HEK293T (cell line): ENCODE measurements around the gene SGSM2.

Experiments
- CTCF ChIA-PET: fragments of 350-600 bp; formaldehyde crosslinking; extraction: SDS; loops from one replicate; lab custom pipeline; 2021; ENCODE audit warnings: antibody characterized with exemption, inconsistent platforms; lab: Yijun Ruan, JAX
- POLR2A ChIA-PET: fragments of 350-600 bp; formaldehyde crosslinking; extraction: SDS; loops from one replicate; lab custom pipeline; 2020; ENCODE audit warnings: antibody characterized with exemption, inconsistent platforms; lab: Yijun Ruan, JAX
- DNase-seq: peaks from one replicate; pipeline ENCODE4 v3.0.0; 2012; ENCODE audit warnings: mixed read lengths; ENCODE audit errors: extremely low spot score
- ARNT ChIP-seq: fragments of 450-650 bp; IDR thresholded peaks from 2 replicates; pipeline ENCODE4 v1.6.1; 2017; ENCODE audit warnings: mild to moderate bottlenecking
- BHLHE40 ChIP-seq: fragments of 450-650 bp; IDR thresholded peaks from 2 replicates; pipeline ENCODE4 v1.6.1; 2016; ENCODE audit warnings: mild to moderate bottlenecking, moderate library complexity, borderline replicate concordance
- CTBP1 ChIP-seq: fragments of 450-650 bp; IDR thresholded peaks from 2 replicates; pipeline ENCODE4 v1.6.1; 2016; ENCODE audit warnings: borderline replicate concordance
- ELF4 ChIP-seq: fragments of 450-650 bp; IDR thresholded peaks from 2 replicates; pipeline ENCODE4 v1.6.1; 2017; ENCODE audit warnings: antibody characterized with exemption
- FOXA1 ChIP-seq: fragments of 450-650 bp; IDR thresholded peaks from 2 replicates; pipeline ENCODE4 v1.6.1; 2016; ENCODE audit warnings: mild to moderate bottlenecking
- FOXK2 ChIP-seq: fragments of 450-650 bp; IDR thresholded peaks from 2 replicates; pipeline ENCODE4 v1.6.1; 2016; ENCODE audit warnings: mild to moderate bottlenecking
- FOXM1 ChIP-seq: fragments of 450-650 bp; IDR thresholded peaks from 2 replicates; pipeline ENCODE4 v1.6.1; 2017; ENCODE audit warnings: mild to moderate bottlenecking, borderline replicate concordance
- HDGF ChIP-seq: fragments of 450-650 bp; IDR thresholded peaks from 2 replicates; pipeline ENCODE4 v1.6.1; 2017; ENCODE audit warnings: antibody characterized with exemption, borderline replicate concordance
- L3MBTL2 ChIP-seq: fragments of 450-650 bp; conservative IDR thresholded peaks from 2 replicates; pipeline ENCODE4 v1.6.1; 2016; ENCODE audit warnings: mild to moderate bottlenecking
- LEF1 ChIP-seq: fragments of 450-650 bp; IDR thresholded peaks from 2 replicates; pipeline ENCODE4 v1.6.1; 2017; ENCODE audit warnings: mild to moderate bottlenecking, borderline replicate concordance
- NFRKB ChIP-seq: fragments of 450-650 bp; IDR thresholded peaks from 2 replicates; pipeline ENCODE4 v1.6.1; 2016; ENCODE audit warnings: mild to moderate bottlenecking, moderate library complexity
- SP1 ChIP-seq: fragments of 450-650 bp; IDR thresholded peaks from 2 replicates; pipeline ENCODE4 v1.6.1; 2017
- SUZ12 ChIP-seq: fragments of 450-650 bp; IDR thresholded peaks from 2 replicates; pipeline ENCODE4 v1.6.1; 2016; ENCODE audit warnings: mild to moderate bottlenecking
- TARDBP ChIP-seq: fragments of 450-650 bp; IDR thresholded peaks from 2 replicates; pipeline ENCODE4 v1.6.1; 2016
- ZNF384 ChIP-seq: fragments of 450-650 bp; IDR thresholded peaks from 2 replicates; pipeline ENCODE4 v1.6.1; 2016
- TF ChIP-seq, protein P1 (sequence below): fragments of 450-650 bp; IDR thresholded peaks from 2 replicates; pipeline ENCODE4 v1.6.1; 2016

SGSM2 gene

DNA sequence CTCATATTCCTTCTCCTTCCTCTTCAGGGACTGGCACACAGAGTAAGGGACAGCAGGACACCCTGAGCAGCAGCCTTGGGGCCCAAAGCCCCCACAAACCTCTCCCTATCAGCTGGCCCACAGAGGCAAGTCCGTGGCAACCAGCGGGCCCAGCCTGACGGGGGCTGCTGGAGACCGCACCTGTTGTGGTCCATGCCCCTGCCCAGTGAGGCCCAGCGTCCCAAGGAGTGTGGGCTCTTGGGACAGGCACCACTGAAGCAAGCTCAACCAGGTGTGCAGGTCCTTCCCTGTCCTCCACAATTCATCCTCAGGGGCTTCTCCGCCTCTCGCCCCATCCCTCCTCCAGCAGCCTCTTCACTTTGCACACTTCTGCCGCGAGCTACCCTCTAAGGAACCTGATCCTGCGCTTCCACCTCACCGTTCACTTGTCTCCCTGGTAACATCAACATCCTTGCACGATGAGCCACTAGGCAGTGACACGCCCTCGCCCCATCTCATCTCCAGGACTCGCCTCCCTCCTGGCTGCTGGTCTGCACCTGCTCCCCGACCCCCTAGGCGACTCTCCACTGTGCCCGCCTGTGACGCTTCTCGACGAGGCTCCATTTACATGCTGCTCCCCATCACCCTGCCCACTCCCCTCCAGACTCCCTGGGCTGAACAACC lies 50.9 kb downstream of the SGSM2 start:
- TF ChIP-seq TARDBP (no peak), ELF4 (no peak), FOXM1 (no peak), FOXA1 (no peak), CTBP1 (no peak), LEF1 (no peak), SP1 (no peak), HDGF (no peak), ZNF384 (no peak), L3MBTL2 (no peak), SUZ12 (no peak), FOXK2 (no peak), NFRKB (no peak), BHLHE40 (no peak)
- TF ChIP-seq, protein P1, sequence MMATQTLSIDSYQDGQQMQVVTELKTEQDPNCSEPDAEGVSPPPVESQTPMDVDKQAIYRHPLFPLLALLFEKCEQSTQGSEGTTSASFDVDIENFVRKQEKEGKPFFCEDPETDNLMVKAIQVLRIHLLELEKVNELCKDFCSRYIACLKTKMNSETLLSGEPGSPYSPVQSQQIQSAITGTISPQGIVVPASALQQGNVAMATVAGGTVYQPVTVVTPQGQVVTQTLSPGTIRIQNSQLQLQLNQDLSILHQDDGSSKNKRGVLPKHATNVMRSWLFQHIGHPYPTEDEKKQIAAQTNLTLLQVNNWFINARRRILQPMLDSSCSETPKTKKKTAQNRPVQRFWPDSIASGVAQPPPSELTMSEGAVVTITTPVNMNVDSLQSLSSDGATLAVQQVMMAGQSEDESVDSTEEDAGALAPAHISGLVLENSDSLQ, result no peak
- ChIA-PET CTCF (interaction anchor here (1.4 kb wide), 1 partner anchor 28 kb away, joined by 5 read pairs; no protein-coding TSS in a partner anchor), POLR2A (no interaction called here)
- no peak for DNase-seq

DNA sequence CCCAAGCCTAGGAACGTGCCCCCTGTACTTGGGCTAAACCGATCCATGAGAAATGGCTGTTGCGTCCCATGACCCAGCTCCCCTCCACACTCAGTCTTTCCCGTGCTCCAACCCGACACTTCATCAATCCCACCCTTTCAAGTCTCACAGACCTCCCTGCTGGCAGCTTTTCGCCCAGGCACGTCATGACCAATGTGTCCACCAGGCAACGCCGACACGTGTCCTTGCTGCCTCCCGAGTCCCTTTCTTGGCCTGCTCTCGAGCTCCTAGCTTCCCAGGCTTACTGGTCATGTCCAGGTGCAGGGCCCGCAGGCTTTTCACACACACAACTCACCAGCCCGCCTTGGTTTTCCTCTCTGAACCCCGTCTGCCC lies 51.4 kb downstream of the SGSM2 start:
- no peak for DNase-seq
- no peak for TF ChIP-seq NFRKB
- no peak for TF ChIP-seq ARNT
- TF ChIP-seq BHLHE40, result no peak
- no peak for TF ChIP-seq TARDBP
- no peak for TF ChIP-seq LEF1
- CTCF ChIA-PET, result interaction anchor here (1.4 kb wide), 1 partner anchor 28 kb away, joined by 5 read pairs; no protein-coding TSS in a partner anchor
- POLR2A ChIA-PET, result no interaction called here

DNA sequence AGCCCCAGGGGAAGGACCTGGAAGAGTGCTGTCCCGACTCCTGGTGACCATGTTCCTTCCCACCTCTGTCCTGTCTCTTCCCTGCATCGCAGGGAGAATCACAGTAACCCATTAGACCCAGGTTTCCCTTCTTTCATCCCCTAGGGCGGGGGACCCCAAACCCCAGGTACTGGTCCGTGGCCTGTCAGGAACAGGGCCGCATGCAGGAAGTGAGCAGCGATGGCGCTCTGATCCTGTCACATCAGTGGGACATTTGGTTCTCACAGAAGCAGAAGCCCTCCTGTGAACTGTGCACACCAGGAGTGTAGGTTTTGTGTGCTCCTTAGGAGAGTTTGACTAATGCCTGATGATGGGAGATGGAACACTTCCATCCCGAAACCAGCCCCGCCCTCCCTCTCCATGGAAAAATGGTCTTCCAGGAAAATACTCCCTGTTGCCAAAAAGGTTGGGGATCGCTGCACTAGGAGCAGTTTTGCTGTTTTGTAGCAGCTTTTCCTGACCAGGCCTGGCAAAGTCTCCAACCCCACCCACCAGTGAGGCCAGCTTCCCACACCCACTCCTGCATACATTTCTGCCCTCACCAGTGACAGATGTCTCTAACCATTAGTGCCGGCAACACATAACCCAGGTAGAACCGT lies 53.0 kb downstream of the SGSM2 start:
- DNase-seq, result no peak
- no peak for TF ChIP-seq FOXA1
- TF ChIP-seq SP1, result no peak
- no peak for TF ChIP-seq FOXM1
- TF ChIP-seq ARNT, result no peak
- no peak for TF ChIP-seq ZNF384
- no peak for TF ChIP-seq HDGF
- TF ChIP-seq ELF4, result no peak
- no peak for TF ChIP-seq NFRKB
- TF ChIP-seq, protein P1, result no peak
- no peak for TF ChIP-seq CTBP1
- TF ChIP-seq L3MBTL2, result no peak
- POLR2A ChIA-PET, result no interaction called here
- CTCF ChIA-PET, result no interaction called here

DNA sequence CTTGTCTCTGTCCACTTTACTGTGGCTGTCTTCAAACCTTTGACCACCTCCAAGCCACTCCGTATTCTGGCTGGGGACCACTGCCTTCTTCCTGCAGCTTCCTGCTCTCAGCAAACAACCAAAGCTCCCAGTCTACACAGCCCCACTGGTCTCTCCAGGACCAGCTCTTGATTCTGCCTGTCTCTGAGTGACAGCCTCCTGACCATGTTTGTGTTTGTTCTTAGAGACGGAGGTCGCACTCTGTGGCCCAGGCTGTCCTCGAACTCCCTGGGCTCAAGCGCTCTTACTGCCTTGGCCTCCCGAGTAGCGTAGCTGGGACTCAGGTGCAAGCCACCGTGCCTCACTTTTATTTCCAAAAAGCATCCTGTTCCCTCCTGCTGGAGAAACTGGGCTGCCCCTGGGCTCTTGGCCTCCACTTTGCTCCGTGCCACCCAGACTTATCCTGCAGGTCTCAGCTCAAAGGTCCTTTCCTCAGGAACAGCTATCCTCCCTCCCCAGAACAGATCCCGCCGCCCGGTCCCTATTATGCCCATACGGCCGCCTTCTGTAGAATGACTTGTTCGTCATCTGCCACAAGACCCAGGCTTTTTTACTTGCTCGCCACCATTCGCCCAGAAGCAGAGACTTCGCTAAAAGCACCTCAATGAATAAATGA lies 54.4 kb downstream of the SGSM2 start:
- TF ChIP-seq CTBP1 (no peak), HDGF (no peak), ARNT (no peak), BHLHE40 (no peak), ZNF384 (no peak), FOXK2 (no peak), L3MBTL2 (no peak), SUZ12 (no peak), FOXA1 (no peak)
- TF ChIP-seq, protein P1, result no peak; the same call in 1 of the 2 replicates
- ChIA-PET POLR2A (interaction anchor here (1.7 to 2.8 kb wide), 4 partner anchors 9 to 24 kb away, joined by 8 to 16 read pairs (median 10); no protein-coding TSS in a partner anchor), CTCF (interaction anchor here (1.1 to 2.1 kb wide), 2 partner anchors 9 to 25 kb away, joined by 7 to 12 read pairs; no protein-coding TSS in a partner anchor)
- no peak for DNase-seq

DNA sequence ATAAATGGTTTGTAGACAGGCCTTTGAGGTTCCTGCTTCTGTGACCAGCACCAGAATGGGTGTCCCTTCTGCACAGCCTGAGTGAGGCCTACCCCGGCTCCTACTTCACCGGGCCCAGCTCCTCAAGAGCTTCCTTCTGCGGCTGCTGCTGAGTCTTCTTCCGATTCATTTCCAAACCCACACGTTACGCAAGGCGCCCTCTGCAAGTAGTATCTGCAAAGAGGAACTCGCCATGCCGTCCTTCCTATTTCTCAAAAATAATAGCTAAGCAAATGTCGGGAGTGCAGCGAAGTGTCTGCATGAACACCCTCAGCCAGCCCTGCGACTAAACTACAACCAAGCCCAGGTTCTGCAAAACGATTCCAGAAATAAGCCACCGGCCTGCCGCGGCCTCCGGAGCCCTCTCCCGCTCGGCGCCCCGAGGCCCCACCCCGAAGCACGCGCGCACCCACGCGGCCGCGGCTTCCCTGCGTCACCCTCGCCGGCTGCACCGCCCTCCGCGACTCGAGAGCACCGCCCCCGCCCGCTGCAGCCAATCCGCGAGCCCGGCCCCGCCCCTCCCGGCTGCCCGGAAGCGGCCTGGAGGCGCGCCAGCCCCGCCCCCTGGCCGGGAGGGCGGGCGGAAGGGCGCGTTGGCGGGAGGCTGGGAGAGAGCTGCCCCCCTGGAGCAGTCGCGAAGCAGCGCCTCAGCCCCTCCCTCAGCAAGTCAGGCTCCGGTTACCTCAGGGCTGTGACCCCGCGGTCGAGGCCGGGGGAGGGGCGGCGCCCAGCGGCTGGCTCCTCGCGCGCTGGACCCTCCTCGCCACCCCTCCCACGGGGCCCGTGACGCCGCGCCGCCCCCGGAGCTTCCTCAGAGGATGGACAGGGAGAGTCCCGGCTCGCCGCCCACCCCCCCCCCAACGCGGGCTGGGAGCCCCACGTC lies 55.2 kb downstream of the SGSM2 start:
- TF ChIP-seq CTBP1, result no peak
- TF ChIP-seq FOXM1, result peak; percentile 58; the same call in 1 of the 2 replicates
- no peak for TF ChIP-seq FOXK2
- no peak for TF ChIP-seq SUZ12
- TF ChIP-seq L3MBTL2, result 0 out of 2 replicates have a peak, but pooled peaks have one; percentile 36
- no peak for TF ChIP-seq BHLHE40
- peak; percentile 51; the same call in 1 of the 2 replicates for TF ChIP-seq LEF1
- no peak for TF ChIP-seq FOXA1
- ChIA-PET CTCF (interaction anchor here (0.6 to 2.1 kb wide), 4 partner anchors 10 to 48 kb away, joined by 3 to 12 read pairs (median 6); no protein-coding TSS in a partner anchor), POLR2A (interaction anchor here (0.7 to 2.8 kb wide), 5 partner anchors 9 to 24 kb away, joined by 3 to 16 read pairs (median 10); no protein-coding TSS in a partner anchor)
- peak; percentile 92 for DNase-seq
